Vagina (tissue), 2 donors: ENCODE data around the gene FBXL17.

Source experiments
- POLR2A ChIP-seq, 2 donors: fragments of 450-650 bp; IDR thresholded peaks; one replicate each; pipeline ENCODE4 v1.6.1; 2017; ENCODE audit warnings: antibody characterized with exemption in 2 of 2, mild to moderate bottlenecking in 2 of 2, moderate library complexity in 2 of 2
- POLR2AphosphoS5 ChIP-seq, 2 donors: sonication (generic); formaldehyde crosslinking; IDR thresholded peaks; one replicate each; pipeline ENCODE4 v1.9.0; 2017; ENCODE audit warnings: antibody characterized with exemption in 2 of 2, mild to moderate bottlenecking in 2 of 2, low read depth in 1 of 2; ENCODE audit not compliant: insufficient read depth in 1 of 2
- TF ChIP-seq, protein P1 (sequence below), 3 experiments: fragments of 450-650 bp in 2 of 3; fragments of 200-600 bp in 1 of 3; sonication (generic) in 1 of 3; IDR thresholded peaks; one replicate each; pipeline ENCODE4 v1.5.1; 2017 to 2019; ENCODE audit warnings: antibody characterized with exemption in 3 of 3, mild to moderate bottlenecking in 2 of 3, moderate library complexity in 2 of 3

DNA sequence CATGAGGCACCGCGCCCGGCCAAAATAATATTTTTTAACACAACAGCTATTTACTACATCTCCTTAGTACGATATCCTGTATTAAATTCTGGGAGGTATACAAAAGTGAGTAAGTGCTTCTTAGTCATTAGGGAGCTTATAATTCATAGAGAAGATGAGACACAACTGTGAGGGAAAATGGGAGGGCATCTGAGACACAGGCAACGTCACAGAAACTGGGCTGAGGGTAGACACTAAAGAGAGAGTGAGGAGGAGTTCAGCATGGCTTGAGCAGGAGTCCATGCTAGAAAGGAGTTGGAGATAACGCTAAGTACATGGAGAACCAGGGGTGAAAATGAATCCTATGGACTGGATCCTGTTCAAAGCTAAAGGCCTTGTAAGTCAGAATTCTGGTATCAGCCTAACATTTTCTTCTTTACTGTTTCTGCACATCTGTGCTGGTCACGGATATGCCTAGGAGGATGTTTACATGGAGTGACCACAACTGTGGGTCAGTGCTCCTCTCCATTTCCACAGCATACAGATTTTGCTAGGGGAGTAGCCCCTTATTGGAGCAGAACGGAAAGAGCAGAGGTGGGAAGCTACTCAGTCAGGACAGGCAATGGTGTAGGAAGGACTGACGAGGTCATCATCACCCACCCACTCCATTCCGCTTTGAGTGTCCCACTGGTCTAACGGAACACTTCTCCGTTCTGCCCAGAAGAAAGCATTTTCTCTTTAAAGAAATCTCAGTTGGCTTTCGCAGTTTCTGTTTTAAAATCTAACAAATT is 400.8 kb downstream of the FBXL17 start:
- TF ChIP-seq, protein P1, sequence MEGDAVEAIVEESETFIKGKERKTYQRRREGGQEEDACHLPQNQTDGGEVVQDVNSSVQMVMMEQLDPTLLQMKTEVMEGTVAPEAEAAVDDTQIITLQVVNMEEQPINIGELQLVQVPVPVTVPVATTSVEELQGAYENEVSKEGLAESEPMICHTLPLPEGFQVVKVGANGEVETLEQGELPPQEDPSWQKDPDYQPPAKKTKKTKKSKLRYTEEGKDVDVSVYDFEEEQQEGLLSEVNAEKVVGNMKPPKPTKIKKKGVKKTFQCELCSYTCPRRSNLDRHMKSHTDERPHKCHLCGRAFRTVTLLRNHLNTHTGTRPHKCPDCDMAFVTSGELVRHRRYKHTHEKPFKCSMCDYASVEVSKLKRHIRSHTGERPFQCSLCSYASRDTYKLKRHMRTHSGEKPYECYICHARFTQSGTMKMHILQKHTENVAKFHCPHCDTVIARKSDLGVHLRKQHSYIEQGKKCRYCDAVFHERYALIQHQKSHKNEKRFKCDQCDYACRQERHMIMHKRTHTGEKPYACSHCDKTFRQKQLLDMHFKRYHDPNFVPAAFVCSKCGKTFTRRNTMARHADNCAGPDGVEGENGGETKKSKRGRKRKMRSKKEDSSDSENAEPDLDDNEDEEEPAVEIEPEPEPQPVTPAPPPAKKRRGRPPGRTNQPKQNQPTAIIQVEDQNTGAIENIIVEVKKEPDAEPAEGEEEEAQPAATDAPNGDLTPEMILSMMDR (IDR thresholded peaks at IDR 0.05): no peak
- no peak for TF ChIP-seq POLR2AphosphoS5 (IDR thresholded peaks at IDR 0.05; ENCODE audit: insufficient read depth in 1 of 2, low read depth in 1 of 2)
- TF ChIP-seq POLR2A (IDR thresholded peaks at IDR 0.05): no peak
